ENCODE measurements around the gene GSK3A.

GSK3A gene

GRCh38 chr19:42283188-42284065 lies 41.0 kb upstream of the GSK3A start (continued):
- TF ChIP-seq PRDM4 (tag by site-specific recombination; IDR thresholded peaks at IDR 0.05) (no peak; the same call in 1 of the 2 replicates), BCL6B (tag by site-specific recombination; IDR thresholded peaks at IDR 0.05) (no peak), ZXDB (tag by site-specific recombination; IDR thresholded peaks at IDR 0.05) (peak; percentile 61), ZNF174 (tag by site-specific recombination; IDR thresholded peaks at IDR 0.05) (no peak), ZNF140 (tag by site-specific recombination; IDR thresholded peaks at IDR 0.05) (no peak), ATF2 (tag by site-specific recombination; IDR thresholded peaks at IDR 0.05; ENCODE audit: low read depth) (no peak), ZNF426 (tag by site-specific recombination; IDR thresholded peaks at IDR 0.05) (no peak), HOXA7 (CRISPR knock-in tag; IDR thresholded peaks at IDR 0.05; ENCODE audit: borderline replicate concordance) (no peak), ZSCAN30 (tag by site-specific recombination; IDR thresholded peaks at IDR 0.05) (no peak), ZFHX2 (tag by site-specific recombination; conservative IDR thresholded peaks at IDR 0.05) (peak; percentile 100), ZFP41 (tag by site-specific recombination; IDR thresholded peaks at IDR 0.05; ENCODE audit: borderline replicate concordance) (no peak), GFI1B (tag by site-specific recombination; IDR thresholded peaks at IDR 0.05) (no peak), ZNF654 (tag by site-specific recombination; IDR thresholded peaks at IDR 0.05; ENCODE audit: low read depth) (no peak), ZSCAN16 (tag by site-specific recombination; IDR thresholded peaks at IDR 0.05) (peak; percentile 40; the same call in 1 of the 2 replicates), OVOL3 (tag by site-specific recombination; IDR thresholded peaks at IDR 0.05) (0 out of 2 replicates have a peak, but pooled peaks have one; percentile 50), PRDM1 (tag by site-specific recombination; IDR thresholded peaks at IDR 0.05) (peak; percentile 78), ZNF394 (tag by site-specific recombination; IDR thresholded peaks at IDR 0.05; ENCODE audit: borderline replicate concordance) (no peak; the same call in 1 of the 2 replicates), ZNF664 (tag by site-specific recombination; IDR thresholded peaks at IDR 0.05) (no peak), ZNF555 (tag by site-specific recombination; conservative IDR thresholded peaks at IDR 0.05) (no peak), SETDB1 (IDR thresholded peaks at IDR 0.05; ENCODE audit: insufficient read length, low read length) (no peak), ZNF623 (tag by site-specific recombination; IDR thresholded peaks at IDR 0.05) (no peak), ZFP3 (tag by site-specific recombination; IDR thresholded peaks at IDR 0.05; ENCODE audit: low read depth) (0 out of 2 replicates have a peak, but pooled peaks have one; percentile 61), ZNF2 (tag by site-specific recombination; IDR thresholded peaks at IDR 0.05) (peak; percentile 96)
- TF ChIP-seq, protein P1, sequence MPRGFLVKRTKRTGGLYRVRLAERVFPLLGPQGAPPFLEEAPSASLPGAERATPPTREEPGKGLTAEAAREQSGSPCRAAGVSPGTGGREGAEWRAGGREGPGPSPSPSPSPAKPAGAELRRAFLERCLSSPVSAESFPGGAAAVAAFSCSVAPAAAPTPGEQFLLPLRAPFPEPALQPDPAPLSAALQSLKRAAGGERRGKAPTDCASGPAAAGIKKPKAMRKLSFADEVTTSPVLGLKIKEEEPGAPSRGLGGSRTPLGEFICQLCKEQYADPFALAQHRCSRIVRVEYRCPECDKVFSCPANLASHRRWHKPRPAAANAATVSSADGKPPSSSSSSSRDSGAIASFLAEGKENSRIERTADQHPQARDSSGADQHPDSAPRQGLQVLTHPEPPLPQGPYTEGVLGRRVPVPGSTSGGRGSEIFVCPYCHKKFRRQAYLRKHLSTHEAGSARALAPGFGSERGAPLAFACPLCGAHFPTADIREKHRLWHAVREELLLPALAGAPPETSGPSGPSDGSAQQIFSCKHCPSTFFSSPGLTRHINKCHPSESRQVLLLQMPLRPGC (tag by site-specific recombination; IDR thresholded peaks at IDR 0.05) = peak; percentile 70; the same call in 1 of the 2 replicates
- TF ChIP-seq, protein P2, sequence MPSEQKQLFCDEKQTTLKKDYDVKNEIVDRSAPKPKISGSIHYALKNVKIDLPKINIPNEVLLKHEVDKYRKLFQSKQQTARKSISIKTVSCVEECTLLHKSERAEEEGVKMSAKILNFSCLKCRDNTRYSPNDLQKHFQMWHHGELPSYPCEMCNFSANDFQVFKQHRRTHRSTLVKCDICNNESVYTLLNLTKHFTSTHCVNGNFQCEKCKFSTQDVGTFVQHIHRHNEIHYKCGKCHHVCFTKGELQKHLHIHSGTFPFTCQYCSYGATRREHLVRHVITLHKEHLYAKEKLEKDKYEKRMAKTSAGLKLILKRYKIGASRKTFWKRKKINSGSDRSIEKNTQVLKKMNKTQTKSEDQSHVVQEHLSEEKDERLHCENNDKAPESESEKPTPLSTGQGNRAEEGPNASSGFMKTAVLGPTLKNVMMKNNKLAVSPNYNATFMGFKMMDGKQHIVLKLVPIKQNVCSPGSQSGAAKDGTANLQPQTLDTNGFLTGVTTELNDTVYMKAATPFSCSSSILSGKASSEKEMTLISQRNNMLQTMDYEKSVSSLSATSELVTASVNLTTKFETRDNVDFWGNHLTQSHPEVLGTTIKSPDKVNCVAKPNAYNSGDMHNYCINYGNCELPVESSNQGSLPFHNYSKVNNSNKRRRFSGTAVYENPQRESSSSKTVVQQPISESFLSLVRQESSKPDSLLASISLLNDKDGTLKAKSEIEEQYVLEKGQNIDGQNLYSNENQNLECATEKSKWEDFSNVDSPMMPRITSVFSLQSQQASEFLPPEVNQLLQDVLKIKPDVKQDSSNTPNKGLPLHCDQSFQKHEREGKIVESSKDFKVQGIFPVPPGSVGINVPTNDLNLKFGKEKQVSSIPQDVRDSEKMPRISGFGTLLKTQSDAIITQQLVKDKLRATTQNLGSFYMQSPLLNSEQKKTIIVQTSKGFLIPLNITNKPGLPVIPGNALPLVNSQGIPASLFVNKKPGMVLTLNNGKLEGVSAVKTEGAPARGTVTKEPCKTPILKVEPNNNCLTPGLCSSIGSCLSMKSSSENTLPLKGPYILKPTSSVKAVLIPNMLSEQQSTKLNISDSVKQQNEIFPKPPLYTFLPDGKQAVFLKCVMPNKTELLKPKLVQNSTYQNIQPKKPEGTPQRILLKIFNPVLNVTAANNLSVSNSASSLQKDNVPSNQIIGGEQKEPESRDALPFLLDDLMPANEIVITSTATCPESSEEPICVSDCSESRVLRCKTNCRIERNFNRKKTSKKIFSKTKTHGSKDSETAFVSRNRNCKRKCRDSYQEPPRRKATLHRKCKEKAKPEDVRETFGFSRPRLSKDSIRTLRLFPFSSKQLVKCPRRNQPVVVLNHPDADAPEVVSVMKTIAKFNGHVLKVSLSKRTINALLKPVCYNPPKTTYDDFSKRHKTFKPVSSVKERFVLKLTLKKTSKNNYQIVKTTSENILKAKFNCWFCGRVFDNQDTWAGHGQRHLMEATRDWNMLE (tag by site-specific recombination; conservative IDR thresholded peaks at IDR 0.05; ENCODE audit: low read depth) = no peak
